ENCODE data around the gene PPP1R12B.
"Not testable (repeated sequence)": the region's sequence is repeated elsewhere in the genome, so short reads cannot be mapped to it uniquely, and the experiment has no call there.

The PPP1R12B gene

DNA sequence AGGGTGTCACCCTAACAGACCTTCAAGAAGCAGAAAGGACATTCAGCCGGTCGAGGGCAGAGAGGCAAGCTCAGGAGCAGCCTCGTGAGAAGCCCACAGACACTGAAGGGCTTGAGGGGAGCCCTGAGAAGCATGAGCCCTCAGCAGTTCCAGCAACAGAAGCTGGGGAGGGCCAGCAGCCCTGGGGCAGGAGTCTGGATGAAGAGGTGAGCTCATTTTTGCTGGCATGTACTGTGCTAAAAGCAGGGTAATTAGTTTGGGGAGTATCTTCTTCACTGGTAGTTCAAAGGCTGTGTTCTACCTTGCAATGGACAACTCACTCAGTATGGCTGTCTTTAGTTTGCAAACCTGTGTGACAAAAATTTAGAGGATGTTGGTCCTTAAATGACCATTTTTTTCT lies 144.6 kb downstream of the PPP1R12B start:
- not testable (repeated sequence) for DNase-seq

DNA sequence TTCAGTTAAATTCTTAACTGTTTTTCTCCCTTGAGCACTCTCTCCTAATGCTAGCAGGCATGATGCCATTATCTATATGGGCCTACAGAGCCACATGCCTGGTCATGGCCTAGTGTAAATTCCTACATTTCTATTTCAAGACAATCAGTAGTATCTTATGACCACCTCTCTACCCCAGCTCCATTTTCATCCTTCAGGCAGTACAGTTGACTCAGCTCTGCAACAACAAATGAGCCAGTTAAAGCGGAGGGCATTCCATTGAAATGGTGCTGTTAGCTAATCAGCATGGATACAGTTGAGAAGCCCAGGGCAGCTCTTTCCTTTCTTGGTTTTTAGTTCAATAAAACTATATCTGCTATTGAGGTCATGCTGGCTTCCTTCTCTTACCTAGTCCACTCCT lies 150.0 kb downstream of the PPP1R12B start:
- no peak for DNase-seq

DNA sequence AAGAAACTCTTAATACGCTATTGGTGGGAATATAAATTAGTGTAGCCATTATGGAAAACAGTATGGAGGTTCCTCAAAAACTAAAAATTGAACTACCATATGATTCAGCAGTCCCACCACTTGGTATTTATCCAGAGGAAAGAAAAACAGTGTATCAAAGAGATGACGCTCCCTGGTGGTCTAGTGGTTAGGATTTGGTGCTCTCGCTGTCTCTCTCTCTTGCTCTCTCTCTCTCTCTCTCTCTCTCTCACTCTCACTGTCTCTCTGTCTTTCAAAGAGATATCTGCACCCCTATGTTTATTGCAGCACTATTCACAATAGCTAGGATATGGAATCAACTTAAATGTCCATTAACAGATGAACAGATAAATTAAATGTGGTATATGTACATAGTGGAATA lies 151.5 kb downstream of the PPP1R12B start:
- not testable (repeated sequence) for DNase-seq

DNA sequence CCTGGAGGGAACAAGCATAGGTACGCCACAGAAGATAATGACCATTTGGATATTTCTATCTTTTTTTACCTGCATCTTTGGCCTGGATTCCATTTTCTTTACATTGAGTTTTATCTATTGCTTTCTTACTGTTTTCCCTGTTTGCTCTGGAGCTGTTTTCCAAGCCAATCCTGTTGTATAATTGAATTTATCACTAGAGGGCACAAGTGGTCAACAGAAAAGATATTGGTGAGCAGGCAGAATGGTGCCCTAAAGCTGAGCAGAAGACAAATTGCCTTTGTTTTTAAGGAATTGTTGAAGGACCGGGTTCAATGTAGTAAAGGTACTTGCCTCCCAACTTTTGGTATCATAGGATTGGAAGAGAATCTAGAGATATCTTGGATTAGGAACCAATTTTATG lies 152.8 kb downstream of the PPP1R12B start:
- DNase-seq: peak; percentile 3

DNA sequence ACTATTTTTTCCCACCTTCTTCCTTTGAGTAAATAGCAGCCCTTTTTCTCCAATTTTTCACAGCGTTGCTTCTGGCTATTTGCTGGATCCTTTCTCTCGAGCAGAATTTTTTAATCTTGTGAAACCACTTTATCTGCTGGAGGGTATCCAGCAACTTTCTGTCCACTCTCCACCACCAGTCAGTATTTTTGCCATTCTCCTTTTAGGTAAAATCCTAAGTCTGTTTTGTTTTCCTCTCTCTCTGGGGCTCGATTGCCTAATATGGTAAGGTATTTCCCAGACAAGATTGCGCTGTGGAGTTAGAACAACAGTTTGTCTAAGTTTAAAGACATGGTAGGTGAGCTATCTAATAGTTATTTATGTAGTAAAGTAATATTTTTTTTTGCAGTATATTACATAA lies 156.9 kb downstream of the PPP1R12B start:
- DNase-seq: no peak

DNA sequence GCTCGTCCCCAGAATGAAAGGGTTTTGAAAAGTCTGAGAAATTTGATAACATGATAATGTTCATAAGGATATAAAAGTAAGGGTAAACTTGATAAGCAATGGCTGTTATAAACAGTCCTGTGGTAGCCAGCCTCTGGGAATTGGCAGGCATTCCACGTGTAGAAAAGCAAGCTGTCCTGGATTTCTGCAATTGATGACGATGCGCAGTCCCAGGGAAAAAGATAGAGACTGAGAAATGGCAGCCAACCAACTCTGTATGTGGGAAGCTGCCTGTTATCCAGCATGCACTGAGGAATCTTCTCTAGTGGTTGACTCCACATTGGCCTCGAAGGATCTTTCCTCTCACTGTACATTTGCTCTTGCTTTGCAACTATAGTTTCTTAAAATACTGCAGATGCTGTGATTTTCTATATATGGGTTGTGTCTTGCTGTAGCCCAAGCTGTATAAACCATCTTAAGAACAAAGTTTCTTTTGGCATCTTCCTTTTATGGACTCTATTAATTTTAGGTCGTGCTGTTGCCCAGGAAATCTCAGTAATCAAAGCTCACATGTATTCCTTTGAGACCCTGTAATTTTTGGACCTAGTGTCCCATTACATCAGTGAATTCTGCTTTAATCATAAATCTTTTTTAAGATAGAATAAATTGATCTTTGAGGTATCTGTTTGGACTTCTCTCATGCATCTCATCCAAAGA lies 157.5 kb downstream of the PPP1R12B start:
- not testable (repeated sequence) for DNase-seq

DNA sequence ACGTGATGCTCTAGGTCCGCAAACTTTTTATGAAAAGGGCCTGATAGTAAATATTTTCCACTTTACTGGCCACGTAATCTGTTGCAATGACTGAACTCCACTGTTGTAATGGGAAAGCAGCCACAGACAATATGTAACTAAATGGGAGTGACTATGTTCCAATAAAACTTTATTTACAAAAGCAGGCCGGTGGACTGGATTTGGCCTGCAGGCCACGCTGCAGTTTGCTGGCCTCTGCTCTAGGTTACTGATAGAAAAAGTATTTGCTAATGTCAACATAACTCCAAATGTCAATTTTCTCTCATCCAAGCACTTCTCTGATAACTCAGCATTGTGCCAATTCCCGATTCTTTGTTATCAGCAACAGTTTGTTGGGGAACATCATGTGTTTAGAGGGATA lies 160.4 kb downstream of the PPP1R12B start:
- DNase-seq: not testable (repeated sequence)

DNA sequence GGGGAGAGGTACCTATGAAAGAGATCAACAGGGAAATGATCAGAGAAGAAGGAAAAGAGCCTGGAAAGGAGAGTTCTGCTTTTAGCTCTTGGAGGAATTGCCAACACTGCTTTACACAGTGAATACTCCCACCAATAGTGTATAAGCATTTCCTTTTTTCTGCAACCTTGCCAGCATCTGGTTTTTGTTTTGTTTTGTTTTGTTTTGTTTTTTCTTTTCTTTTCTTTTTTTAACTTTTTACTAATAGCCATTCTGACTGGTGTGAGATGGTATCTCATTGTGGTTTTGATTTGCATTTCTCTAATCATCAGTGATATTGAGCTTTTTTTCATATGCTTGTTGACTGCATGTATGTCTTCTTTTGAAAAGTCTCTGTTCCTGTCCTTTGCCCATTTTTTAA lies 165.4 kb downstream of the PPP1R12B start:
- not testable (repeated sequence) for DNase-seq

DNA sequence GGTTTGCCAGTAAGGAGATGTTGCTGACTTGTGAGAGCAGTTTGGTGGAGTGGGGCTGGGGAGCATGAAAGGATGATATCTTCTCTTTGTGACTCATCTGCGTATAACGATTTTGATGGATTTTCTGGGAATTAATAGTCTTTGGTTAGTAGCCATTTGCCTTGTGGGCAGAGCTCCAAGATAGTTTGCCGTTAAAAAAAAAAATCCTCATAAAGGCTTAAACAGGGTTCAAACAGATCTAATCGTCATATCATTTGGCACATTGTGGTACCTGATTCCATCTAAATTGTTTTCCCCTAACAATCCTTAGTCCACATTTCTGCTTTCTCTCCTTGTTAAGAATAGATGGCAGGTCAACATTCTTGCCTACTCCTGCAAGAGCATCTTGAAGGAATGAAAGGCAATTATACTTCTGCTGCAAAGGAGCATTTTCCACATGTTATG lies 168.0 kb downstream of the PPP1R12B start:
- DNase-seq: no peak

DNA sequence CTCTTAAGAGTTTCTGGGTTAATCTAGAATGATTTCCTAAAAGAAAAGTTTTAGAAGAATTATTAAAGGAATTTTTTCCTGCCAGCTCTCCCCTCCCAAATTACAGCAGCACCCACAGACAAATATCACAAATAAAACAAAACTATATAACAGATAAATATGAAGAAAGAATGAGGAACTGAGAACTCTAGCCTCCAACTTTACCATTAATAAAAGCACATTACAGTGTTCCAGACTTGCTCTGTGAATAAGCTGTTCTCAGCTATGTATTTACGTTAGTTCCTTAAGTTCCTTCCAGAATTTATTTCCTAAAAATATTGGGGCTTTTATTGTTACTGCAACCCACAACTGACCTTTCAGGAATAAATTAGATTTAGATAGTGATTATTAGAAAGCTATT lies 168.6 kb downstream of the PPP1R12B start:
- DNase-seq: not testable (repeated sequence)

DNA sequence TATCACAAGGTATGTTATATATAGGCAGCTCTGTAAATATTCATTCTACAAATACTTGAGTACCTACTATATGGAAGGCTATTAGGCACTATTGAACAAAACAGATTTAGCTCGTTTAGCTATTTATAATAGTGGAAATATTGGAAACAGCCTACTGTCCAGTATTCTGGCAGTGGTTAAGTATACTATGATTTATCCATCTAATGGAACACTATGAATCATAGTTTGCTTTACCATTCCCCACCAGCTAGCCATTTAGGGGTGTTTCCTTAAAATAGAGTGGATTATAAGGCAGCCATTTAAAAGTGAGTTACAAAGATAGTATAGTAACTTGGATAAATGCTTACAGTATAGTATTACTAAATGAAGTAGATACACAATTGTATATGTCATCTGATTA lies 169.7 kb downstream of the PPP1R12B start:
- not testable (repeated sequence) for DNase-seq

DNA sequence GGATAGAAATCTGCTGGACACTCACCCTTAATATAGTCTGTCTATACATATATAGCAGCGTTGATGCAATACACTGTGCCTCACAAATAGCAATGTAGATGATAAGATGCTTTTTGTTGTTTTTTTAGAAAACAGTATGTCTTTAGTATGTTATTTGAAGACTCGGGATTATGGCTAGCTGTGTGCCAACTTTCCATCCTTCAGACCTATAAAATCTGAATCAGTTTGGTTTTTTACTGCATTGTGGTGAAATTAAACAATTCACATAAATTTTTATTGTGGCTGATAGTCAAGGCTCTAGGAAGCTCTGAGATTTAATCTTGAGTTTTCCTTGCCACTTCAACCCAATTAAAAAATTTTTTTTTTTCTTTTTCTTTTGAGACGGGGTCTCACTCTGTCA lies 170.4 kb downstream of the PPP1R12B start:
- not testable (repeated sequence) for DNase-seq

DNA sequence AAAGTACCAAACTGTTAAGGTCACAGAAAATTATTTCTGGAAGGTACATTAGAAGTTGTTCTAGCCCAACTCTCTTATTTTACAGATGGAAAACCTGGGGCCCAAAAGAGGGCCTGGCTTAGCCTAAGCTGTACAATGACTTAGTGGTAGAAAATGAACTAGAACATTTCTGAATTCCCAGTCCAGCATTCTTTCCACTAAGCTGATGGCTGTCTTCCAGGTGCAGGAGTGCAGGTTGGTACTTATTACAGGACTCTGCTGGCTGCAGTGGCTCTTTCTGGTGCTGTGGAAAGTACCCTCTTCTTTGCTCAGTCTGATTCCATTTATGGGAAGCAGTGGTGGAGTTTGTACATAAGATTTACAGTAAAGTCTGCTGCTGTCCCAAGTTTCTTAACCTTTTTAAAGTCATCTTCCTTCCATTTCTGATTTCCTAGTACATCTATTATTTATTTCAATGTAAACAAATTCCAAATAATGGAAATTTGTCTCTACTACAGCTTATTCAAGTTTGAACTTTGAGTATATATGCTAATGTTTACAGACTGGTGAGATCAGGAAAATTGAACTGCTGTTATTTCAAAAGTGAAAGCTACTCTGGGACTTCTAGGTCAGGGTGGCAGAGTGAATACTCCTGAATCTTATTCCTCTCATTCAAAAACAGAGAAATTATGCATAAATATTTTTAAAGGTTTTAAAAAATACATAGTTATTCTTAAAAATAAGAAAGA lies 171.8 kb downstream of the PPP1R12B start:
- not testable (repeated sequence) for DNase-seq

DNA sequence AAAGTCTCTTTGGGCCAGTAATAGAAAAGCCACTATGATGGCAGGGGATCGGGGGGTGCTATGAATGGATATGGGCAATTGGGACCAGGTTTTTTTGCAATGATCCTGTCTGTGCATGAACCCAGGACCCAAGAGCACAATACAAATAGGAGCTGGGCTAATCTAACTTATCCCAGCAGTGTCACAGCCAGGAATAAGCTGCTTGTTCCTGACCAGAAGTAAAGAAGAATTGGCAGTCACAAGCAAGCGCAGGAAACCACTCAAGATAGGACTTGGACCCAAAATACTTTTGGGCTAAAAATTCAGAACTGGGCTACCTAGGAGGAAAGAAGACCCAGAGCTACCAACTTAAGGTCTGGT lies 172.3 kb downstream of the PPP1R12B start:
- DNase-seq: not testable (repeated sequence)

DNA sequence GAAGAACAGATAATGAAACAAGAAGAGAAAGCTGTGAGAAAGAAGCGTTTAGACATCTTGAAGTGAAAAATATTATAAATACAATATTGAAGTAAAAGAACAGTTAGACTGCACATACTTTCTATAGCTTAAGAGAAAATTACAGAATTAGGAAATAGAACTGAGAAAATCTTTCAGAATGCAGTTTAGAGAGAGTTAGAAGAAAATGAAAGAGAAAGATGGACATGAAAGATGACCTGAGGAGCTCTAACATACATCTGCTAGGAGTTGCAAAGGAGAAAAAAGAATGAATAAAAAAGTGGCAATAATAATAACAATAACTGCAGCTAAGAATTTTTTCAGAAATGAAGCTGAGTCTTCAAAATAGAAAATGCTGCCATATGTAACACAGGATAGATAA lies 173.0 kb downstream of the PPP1R12B start:
- not testable (repeated sequence) for DNase-seq

DNA sequence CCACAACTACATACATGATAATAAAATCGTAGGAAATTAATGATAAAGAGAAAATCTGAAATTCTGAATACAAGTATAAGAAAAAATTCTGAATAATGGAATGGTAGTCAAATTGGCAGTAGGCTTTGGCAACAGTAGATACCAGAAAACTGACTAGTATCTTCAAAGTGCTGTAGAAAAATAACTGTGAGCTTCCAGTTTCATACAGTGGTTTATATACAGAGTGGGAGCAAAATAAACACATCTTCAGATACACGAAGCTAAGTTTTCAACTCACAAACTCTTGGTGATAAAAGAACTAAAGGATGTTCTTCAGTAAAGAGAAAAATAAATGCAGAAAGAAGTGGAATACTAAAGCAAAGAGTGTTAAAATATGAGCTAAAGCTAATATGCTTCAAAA lies 173.4 kb downstream of the PPP1R12B start:
- no peak for DNase-seq

DNA sequence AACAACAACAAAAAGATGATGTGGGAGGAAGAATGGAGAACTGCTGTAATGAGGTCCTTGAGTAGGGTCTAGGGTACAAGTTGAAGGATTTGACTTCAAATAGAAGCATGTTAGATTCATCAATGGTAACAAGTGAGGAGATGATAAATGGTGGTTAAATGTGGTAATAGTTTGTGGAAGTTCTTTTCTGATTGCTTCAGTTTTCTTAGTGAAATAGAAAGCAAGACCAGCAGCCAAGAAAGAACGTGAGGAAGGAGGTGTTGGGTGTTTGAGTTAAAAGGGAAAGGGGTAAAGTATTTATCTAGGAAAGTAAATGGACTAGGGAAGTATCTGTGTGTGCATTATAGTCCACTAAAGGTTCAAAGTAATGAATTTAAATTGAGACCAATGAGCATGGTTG lies 177.6 kb downstream of the PPP1R12B start:
- not testable (repeated sequence) for DNase-seq

DNA sequence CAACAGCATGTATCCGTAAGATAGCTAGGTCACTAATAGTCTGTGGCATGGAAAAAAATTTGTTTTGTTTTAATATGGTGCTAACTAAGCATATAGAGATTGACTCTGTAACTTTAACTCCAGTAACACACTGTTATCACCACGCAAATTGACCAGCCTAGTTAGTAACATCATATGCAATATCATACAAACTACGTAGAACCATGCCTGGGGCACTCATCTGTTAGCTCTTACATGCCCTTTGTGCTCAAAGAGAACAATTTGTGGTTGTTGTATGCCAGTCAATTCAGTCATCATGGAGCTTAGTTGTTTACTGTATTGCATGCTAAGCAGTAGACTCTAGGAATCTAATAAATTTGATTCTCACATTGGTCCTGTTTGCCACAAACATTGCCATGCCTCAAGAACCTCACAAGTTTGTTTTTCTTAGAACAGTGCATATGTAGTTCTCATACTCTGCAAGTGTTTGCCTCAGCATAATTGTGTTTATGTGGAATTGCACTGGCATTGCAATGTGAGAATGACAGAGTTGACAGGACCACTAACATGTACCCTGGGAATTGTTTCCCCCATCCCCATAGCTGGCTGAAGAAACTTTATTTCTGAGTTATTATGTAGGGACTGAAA lies 179.7 kb downstream of the PPP1R12B start:
- DNase-seq: not testable (repeated sequence)

DNA sequence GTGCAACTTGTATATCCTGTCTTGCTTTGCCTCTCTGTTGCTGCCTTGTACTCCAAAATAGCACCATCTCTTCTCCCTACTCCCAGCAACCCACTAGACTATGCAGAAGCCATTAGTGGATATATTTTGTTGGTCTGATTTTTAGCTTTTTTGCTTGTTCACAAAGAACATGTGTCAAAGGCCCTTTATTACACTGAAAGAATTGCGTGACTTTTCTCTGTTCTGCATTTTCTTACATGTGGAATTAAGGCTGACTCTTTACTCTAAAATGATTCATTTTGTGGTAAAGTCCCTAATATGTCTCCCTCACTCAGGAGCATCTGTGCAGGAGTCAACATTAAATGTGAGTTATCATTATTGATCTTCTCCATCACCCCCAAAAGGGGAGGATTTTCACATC lies 182.2 kb downstream of the PPP1R12B start:
- not testable (repeated sequence) for DNase-seq

DNA sequence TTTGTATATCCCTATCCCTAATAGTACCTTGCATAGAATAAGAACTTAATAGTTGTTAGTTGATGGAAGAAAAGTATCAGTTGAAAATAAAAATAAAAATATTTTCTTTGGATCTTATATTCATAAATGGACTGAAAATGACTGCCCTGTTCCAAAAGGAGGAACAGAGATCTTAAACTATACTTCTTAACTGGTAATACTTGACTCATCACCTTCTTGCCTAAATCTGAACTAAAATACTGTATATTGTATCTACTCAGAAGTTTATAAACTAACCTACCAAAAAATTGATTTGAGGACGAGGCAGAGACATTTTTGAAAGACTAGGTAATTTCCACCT lies 182.9 kb downstream of the PPP1R12B start:
- no peak for DNase-seq

DNA sequence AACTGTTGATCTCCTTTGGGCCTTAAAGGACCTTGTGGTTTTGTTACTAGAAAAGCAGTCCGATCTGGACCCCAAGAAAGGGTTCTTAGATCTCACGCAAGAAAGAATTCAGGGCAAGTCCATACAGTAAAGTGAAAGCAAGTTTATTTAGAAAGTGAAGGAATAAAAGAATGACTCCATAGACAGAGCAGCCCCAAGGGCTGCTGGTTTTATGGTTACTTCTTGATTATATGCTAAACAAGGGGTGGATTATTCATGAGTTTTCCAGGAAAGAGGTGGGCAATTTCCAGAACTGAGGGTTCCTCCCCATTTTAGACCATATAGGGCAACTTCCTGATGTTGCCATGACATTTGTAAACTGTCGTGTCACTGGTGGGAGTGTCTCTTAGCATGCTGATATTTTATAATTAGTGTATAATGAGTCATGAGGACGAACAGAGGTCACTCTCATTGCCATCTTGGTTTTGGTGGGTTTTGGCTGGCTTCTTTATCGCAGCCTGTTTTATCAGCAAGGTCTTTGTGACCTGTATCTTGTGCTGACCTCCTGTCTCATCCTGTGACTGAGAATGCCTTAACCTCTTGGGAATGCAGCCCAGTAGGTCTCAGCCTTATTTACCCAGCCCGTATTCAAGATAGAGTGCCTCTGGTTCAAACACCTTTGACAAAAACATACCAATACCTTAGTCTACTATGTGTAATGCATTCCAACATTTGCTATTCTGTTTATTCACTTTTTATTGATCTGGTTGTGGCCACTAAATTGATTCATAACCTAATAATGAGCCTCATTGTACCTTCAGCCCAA lies 183.5 kb downstream of the PPP1R12B start:
- not testable (repeated sequence) for DNase-seq

DNA sequence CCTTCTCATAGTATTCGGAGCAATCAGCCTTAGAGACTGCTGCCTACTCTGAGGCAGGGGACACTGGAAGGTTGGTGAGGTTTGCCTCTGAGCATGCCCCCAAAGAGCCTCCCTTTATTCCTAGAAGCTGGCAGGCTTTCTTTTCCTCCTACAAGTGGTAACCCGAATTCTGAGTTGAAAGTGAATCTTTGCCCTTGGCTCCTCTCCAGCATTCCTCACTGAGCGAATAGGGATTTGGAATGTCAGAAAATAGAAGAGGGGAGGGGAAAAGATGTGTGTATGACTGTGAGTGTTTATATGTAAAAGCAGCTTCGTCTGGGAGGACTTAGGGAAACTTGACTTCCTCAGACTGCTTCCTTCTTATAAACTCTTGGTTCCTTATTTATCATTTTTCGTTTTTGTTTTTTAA lies 190.7 kb downstream of the PPP1R12B start:
- not testable (repeated sequence) for DNase-seq

DNA sequence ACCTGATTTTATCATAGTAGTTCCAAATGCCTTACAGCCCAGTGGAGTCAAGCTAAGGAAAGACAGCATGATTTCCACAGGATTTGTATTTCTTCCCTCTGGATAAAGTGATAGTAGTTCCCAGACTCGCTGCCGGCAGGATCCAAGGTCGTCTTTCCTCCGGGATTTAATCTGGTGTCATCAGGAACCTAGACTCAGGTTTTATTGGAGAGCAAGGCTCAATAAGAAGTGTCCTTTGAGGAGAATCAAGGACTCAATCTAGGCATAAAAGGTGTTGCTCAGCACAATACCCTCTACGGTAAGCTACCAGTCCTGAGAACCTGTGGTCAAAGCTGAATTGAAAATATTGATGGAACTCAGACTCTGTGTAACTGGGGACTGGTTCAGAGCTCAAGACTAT lies 191.1 kb downstream of the PPP1R12B start:
- not testable (repeated sequence) for DNase-seq

All from NCI-H526 treated with DMSO at 0.1 percent for 48 hours (cell line).